K562 (cell line): Measurements from ENCODE around the gene RIN3.

Source experiments
- BRF1 ChIP-seq: IDR thresholded peaks from 3 replicates; pipeline ENCODE4 v1.6.1; 2011; ENCODE audit warnings: borderline replicate concordance, mild to moderate bottlenecking; ENCODE audit not compliant: insufficient read length; ENCODE audit errors: extremely low read depth
- CTCF ChIP-seq, 3 experiments: IDR thresholded peaks in 2 of 3; conservative IDR thresholded peaks in 1 of 3; 2 replicates each; pipeline ENCODE4 v1.5.1; 2011 to 2012; ENCODE audit warnings: low read length in 3 of 3, mild to moderate bottlenecking in 3 of 3, control low read depth in 2 of 3, improper control_type of control experiment in 1 of 3, inconsistent platforms in 1 of 3, low read depth in 1 of 3, mixed read lengths in 1 of 3, moderate library complexity in 1 of 3; ENCODE audit not compliant: insufficient read depth in 2 of 3
- EHMT2 ChIP-seq: fragments of 450-650 bp; IDR thresholded peaks from 2 replicates; pipeline ENCODE4 v1.6.1; 2018; ENCODE audit warnings: antibody characterized with exemption
- FOS ChIP-seq: IDR thresholded peaks from 3 replicates; pipeline ENCODE4 v1.6.1; 2011; ENCODE audit not compliant: insufficient read length; ENCODE audit errors: extremely low read depth
- HEY1 ChIP-seq: fragments of 250-450 bp; sonication (Bioruptor Pico); IDR thresholded peaks from 2 replicates; pipeline ENCODE4 v1.5.0; 2020; ENCODE audit warnings: mild to moderate bottlenecking, moderate library complexity, borderline replicate concordance
- POLR3A ChIP-seq: IDR thresholded peaks from 2 replicates; pipeline ENCODE4 v1.6.1; 2011; ENCODE audit warnings: borderline replicate concordance, mild to moderate bottlenecking, moderate library complexity; ENCODE audit not compliant: insufficient read length, insufficient read depth; ENCODE audit errors: extremely low read depth
- PPARD ChIP-seq: fragments of 250-450 bp; sonication (Bioruptor Pico); IDR thresholded peaks from 2 replicates; pipeline ENCODE4 v1.8.0; 2022; ENCODE audit warnings: inconsistent platforms, mild to moderate bottlenecking, moderate library complexity
- SIRT6 ChIP-seq: IDR thresholded peaks from one replicate; pipeline ENCODE4 v1.6.1; 2012; ENCODE audit warnings: low read depth, mild to moderate bottlenecking, control low read depth, inconsistent platforms, low read length, moderate library complexity
- SMARCC2 ChIP-seq: fragments of 450-650 bp; IDR thresholded peaks from 2 replicates; pipeline ENCODE4 v1.6.1; 2017; ENCODE audit warnings: antibody characterized with exemption, moderate library complexity, mild to moderate bottlenecking, low read depth

GRCh38 chr14:92675421-92675820 is 161.8 kb downstream of the RIN3 start:
- TF ChIP-seq PPARD (no peak), BRF1 (no peak), CTCF (IDR thresholded peaks at IDR 0.05 in 2 of 3, conservative IDR thresholded peaks at IDR 0.05 in 1 of 3; ENCODE audit: insufficient read depth in 2 of 3, low read depth in 1 of 3, low read length in 3 of 3) (no peak), SIRT6 (no peak), EHMT2 (no peak), FOS (no peak), POLR3A (no peak), HEY1 (CRISPR knock-in tag) (no peak), SMARCC2 (no peak)
